GM19324 (cell line): ENCODE data around the gene SLFN12.
A peak's percentile ranks its signal among the peaks of the same experiment; 100 is the strongest.
"Not testable (repeated sequence)": the region's sequence is repeated elsewhere in the genome, so short reads cannot be mapped to it uniquely, and the experiment has no call there.

ENCODE experiments used
- ATAC-seq: cut with Tn5 transposase; IDR thresholded peaks from one replicate; pipeline ENCODE4 v1.9.1; 2021; ENCODE audit warnings: mild to moderate bottlenecking, moderate library complexity; ENCODE audit not compliant: unreplicated experiment, low FRiP score

Gene SLFN12

GRCh38 chr17:35414707-35415106 is 17.6 kb downstream of the SLFN12 start:
- ATAC-seq: not testable (repeated sequence)

- no peak for ATAC-seq
These were observed 18.1 kb downstream of the SLFN12 start for GRCh38 chr17:35414247-35414646.

GRCh38 chr17:35407531-35407930 is 24.8 kb downstream of the SLFN12 start:
- ATAC-seq: no peak

GRCh38 chr17:35406568-35406967 is 25.7 kb downstream of the SLFN12 start:
- ATAC-seq: no peak

DNA sequence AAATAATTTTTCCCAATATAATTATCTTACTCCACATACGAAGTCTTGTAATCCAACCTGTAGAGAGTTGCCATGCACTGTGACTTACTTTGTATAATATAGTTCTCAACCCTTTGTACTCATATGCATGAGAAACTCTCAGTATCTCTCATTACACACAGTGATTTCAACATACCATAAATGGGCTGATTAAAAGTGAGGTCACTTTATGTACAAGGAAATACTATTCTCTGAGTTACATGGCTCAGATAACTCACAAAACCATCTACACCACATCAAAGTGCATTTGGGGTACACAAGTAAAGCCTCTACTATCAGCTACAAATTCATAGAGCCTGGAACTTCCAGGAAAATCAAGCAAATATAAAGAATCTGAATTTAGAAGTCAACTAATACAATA is 27.9 kb downstream of the SLFN12 start:
- ATAC-seq: no peak

DNA sequence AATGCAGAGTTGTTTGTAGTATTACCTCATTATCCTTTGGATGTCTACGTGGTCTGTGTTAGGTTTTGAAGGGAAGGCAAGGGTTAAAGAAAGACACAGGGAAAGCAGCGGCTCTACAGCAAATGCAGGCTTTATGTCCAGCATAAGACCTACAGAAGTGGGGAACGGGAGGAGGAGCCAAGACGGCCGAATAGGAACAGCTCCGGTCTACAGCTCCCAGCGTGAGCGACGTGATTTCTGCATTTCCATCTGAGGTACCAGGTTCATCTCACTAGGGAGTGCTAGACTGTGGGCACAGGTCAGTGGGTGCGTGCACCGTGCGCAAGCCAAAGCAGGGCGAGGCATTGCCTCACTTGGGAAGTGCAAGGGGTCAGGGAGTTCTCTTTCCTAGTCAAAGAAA is 38.5 kb downstream of the SLFN12 start:
- not testable (repeated sequence) for ATAC-seq

DNA sequence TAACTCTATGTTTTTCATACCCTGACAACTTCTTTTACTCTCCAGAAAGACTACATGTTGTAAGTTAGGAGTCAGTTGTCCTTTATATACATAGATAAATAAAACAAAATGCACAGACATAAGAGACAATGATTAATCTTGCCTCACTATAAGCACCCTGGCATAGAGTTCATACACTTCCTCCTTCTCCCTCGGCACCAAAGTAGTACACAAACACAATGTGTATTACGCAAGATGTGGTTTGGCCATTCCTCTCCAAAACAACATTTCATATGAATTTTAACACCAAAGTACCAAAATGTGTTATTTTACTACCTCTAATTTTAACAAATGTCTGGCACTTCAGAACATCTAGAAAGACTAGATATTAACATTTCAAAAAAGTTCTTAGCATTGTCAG is 41.6 kb downstream of the SLFN12 start:
- ATAC-seq: no peak

GRCh38 chr17:35390156-35390555 is 42.1 kb downstream of the SLFN12 start:
- ATAC-seq: no peak

- no peak for ATAC-seq
These were observed 44.8 kb downstream of the SLFN12 start for GRCh38 chr17:35387496-35387895.

DNA sequence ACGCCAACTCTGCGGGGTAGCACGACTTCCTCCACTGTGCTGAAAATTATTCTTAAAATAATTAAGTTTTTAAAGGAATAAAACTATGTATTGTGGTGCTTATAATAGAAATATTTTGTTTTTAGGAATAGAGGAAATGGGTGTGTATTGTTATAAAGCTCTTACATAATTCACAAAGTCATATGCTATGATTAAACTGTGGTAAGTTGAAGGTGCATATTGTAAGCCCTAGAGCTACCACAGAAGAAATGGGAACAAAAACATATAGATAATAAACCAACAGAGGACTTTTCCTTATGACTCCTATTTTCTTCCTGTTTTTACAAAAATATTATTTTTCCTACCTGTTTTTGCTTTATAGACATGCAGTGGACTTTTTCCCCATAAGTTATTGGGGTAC is 54.6 kb downstream of the SLFN12 start:
- no peak for ATAC-seq

GRCh38 chr17:35377068-35377467 is 55.2 kb downstream of the SLFN12 start:
- no peak for ATAC-seq

GRCh38 chr17:35376245-35376644 is 56.1 kb downstream of the SLFN12 start:
- ATAC-seq: no peak

GRCh38 chr17:35374766-35375344 is 57.4 kb downstream of the SLFN12 start:
- ATAC-seq: no peak

DNA sequence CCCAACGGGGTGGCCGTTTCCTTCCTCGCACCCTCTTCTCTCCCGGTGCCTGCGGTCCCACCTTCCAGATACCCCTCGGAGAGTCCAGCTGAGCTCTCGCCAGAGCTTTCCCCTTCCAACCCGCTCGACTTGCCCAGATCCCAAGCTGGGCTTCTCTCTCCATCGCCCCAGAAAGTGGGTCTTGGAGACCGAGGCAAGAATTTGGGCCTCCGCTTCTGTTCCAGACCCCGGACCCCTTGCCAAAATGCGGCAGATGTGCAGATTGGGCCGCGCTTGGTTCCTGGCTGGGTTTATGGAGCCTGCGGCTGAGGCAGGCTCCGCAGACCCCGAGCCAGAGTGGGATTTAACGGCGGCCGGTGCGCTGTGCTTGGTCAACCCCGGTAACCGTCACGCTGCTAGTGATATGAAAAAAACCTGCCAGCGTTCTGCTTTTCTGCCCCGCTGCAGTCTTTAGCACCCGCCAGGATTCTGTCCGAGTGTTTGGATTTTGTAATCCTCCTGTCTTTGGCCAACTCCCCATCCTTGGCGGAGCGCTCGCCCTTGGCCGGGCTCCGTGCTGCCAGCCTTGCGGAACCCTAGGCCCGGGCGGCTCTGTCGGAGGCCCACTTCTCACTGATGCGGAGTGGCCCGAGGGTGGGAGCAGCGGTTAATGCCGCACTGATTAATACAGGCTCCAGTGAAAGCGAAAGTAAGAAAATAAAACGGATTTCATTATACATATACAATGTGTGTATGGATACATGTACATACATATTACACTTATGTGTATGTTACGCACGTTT is 58.1 kb downstream of the SLFN12 start:
- ATAC-seq: no peak

DNA sequence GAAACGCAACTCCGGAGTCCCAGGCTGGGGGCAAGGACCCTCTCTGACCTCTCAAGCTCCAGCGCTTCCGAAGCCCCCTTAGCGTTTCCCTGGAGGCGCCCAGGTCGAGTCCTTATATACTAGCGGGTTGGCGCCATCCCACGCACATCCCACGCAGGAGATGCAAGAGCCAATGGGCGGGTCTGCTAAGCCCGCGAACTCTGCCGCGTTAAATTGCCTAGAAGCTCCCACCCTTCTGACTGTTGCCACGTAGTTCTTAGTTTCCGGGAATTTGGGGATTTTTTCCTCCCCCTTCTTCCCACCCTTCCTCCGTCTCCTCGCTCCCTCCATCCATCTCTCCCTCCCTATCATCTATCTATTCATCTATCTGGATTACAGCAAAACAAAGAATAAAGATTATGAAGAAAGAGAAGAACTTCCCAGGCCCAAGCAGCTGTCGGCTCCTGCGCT is 58.7 kb downstream of the SLFN12 start, which contains the start of gene SLFN11:
TSS of gene SLFN11 (minus strand) at position 88 of the 450 bp plus-strand sequence. CDS start 9,814 bp downstream, outside the sequence.
- peak; percentile 47 for ATAC-seq

DNA sequence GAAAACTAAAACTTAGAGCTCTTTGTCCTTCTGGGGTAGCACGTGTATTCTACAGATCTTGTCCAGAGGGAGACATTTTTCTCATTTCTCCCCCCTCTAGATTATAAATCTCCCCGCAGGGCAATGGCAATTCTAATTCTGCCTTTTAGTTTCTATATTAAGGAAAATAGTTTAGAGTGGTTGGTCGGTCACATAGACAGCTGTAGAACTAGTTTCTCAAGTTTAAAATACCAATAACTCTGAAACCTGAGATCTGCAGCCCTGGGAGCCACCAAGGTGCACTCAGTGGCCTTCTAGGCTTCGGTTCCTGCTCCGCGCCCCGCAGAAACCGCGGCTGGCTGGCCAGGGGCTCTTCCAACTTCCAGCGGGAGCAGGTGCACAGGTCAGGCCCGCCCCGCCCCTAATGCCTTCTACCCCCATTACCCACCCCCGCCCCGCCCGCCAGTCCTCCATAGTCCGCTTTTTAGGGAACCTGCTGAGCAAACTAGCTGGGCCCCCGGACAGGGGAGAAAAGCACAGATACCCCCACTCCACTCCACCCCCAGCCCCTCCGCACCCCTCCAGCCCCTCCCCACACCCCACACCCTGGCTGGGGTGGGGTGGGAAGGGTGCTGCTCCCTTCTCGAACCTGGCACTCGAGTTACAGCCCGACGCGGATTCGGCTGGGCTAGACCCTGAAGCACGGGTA is 59.3 kb downstream of the SLFN12 start:
- peak; percentile 19 for ATAC-seq

- no peak for ATAC-seq
These were observed 60.4 kb downstream of the SLFN12 start for GRCh38 chr17:35371934-35372333.

DNA sequence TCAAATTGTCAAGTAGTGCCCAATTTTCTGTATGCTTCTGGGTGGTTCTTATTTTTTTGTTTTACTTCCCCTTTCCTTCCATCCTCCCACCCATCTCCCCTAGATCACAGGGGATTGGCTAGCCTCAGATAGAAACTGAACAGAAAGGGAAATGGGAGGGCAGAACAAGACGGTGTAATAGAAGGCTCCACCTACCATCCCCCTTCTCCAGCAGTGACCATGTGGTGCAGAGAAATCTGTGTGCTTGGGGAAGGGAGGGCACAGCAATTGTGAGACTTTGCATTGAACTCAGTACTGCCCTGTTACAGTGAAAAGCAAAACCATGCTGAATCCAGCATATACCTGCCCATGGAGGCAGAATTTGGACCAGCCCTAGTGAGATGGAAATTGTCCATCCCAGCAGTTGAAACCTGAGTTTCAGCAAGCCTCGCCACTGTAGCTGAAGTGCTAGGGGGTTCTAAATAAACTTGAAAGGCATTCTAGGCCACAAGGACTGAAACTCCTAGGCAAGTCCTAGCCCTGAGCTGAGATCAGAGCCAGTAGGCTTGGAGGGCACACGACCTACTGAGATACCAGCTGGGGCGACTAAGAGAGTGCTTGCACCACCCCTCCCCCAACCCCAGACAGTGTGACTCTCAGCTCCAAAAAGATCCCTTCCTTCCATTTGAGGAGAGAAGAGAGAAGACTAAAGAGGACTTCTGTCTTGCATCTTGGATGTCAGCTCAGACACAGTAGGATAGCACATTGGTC is 64.0 kb downstream of the SLFN12 start:
- peak; percentile 92 for ATAC-seq

- no peak for ATAC-seq
These were observed 71.3 kb downstream of the SLFN12 start for GRCh38 chr17:35361027-35361426.
